ENCODE measurements around the gene ST7. TPM values are rescaled to one million over a fixed set of nuclear protein-coding genes. Genes with fewer than 3 reads are reported as not detected.

ST7 gene
- total and polyA plus RNA-seq, 2 of the 13 experiments (the other 11 are each of a cell fraction or from before 2014, with no cell fraction given) = 17.3 to 23.5 TPM

DNA sequence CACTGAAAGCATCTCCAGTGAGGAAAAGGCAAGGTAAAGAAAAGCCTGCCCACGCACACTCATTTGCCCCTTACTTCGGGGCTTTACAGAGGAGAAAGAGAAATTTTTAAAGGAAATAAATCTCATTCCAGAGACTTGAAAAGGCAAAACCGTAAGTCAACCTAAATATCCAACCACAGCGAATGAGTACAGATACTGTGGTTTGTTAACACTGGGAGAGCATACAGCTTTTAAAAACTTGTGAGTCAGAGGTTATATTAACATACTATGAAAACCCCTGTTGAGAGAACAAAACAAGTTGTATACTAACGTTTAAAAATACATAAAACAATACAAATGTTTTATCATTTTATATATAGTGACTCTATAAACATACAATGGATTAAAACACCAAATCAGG, 28.6 kb upstream of the ST7 start (continued):
- TF ChIP-seq ETS1 (CRISPR knock-in tag; IDR thresholded peaks at IDR 0.05) (no peak), SAP130 (CRISPR knock-in tag; IDR thresholded peaks at IDR 0.05; ENCODE audit: low read depth) (no peak), ZNF660 (CRISPR knock-in tag; IDR thresholded peaks at IDR 0.05; ENCODE audit: borderline replicate concordance, low read depth) (no peak), ZNF17 (CRISPR knock-in tag; IDR thresholded peaks at IDR 0.05) (no peak)
- TF ChIP-seq, protein P1, sequence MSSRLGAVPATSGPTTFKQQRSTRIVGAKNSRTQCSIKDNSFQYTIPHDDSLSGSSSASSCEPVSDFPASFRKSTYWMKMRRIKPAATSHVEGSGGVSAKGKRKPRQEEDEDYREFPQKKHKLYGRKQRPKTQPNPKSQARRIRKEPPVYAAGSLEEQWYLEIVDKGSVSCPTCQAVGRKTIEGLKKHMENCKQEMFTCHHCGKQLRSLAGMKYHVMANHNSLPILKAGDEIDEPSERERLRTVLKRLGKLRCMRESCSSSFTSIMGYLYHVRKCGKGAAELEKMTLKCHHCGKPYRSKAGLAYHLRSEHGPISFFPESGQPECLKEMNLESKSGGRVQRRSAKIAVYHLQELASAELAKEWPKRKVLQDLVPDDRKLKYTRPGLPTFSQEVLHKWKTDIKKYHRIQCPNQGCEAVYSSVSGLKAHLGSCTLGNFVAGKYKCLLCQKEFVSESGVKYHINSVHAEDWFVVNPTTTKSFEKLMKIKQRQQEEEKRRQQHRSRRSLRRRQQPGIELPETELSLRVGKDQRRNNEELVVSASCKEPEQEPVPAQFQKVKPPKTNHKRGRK (CRISPR knock-in tag; IDR thresholded peaks at IDR 0.05) = no peak

- 18% methylated on average over 3 of the region's 3 CpGs for WGBS (ENCODE audit: low lambda C conversion rate)
- in situ Hi-C loops (cut with HindIII; ENCODE audit: extremely low pct_ligation_motif_present, low pct_unique_long_range_greater_than_20kb) = no loop called here
Observed at GRCh38 chr7:116929021-116929420, 24.3 kb upstream of the ST7 start.

More at GRCh38 chr7:116929021-116929420, 24.3 kb upstream of the ST7 start:
- TF ChIP-seq PHF5A (CRISPR knock-in tag; IDR thresholded peaks at IDR 0.05; ENCODE audit: low read depth, unreplicated experiment) = no peak
- H3K9me3 ChIP-seq (ENCODE audit: low read length) = no peaks in the 10 kb centered on the region
- H3K9ac ChIP-seq (ENCODE audit: insufficient read depth, low read depth, low read length) = no peak overlapping the region
- H3K4me3 ChIP-seq (replicated peaks in 1 of 3; ENCODE audit: insufficient read depth in 1 of 3, low read depth in 2 of 3, low read length in 3 of 3) = no peak overlapping the region
- peaks cover 35% of the 10 kb centered on the region for H3K4me1 ChIP-seq (ENCODE audit: insufficient read depth, low read length)
- no peaks in the 10 kb centered on the region for H3K79me2 ChIP-seq (ENCODE audit: insufficient read depth, low read length)
- ChIA-PET POLR2A (no interaction called here), CTCF (ENCODE audit: low intra/inter-chr PET ratio, low total read pairs) (interaction anchor here (2.8 kb wide), 1 partner anchor 190 kb away, joined by 33 read pairs; no protein-coding TSS in a partner anchor)
- no peak overlapping the region for H3K27ac ChIP-seq (ENCODE audit: extremely low read length, insufficient read depth, low read length)
- H3K36me3 ChIP-seq (replicated peaks in 1 of 2; ENCODE audit: control insufficient read depth in 1 of 2, insufficient read depth in 2 of 2, low read length in 2 of 2) = no peaks in the 10 kb centered on the region
- no peak overlapping the region for H2AFZ ChIP-seq (ENCODE audit: low read length)
- no peaks in the 10 kb centered on the region; a peak in 1 of 5 replicates for H3K27me3 ChIP-seq (ENCODE audit: control insufficient read depth in 1 of 2, insufficient read depth in 2 of 2, low read length in 2 of 2)
- intact Hi-C loops (cut with micrococcal nuclease; ENCODE audit: unreplicated experiment) = no loop called here
- no peak for FAIRE-seq
- H3K4me2 ChIP-seq (ENCODE audit: low read depth, low read length) = peak overlapping the region; percentile 61
- no TSS peak for BruUV-seq (replicated peaks)
- peak; percentile 20 for DNase-seq (ENCODE audit: low spot score)
- peak; percentile 8; the same call in 1 of the 3 replicates for ATAC-seq
- H4K20me1 ChIP-seq (ENCODE audit: insufficient read depth, low read length) = no peaks in the 10 kb centered on the region
